Superior temporal gyrus (tissue), 1 donor: Measurements from ENCODE around the gene HOXC9.

Experiments
- DNase-seq: peaks from one replicate; pipeline ENCODE4 v3.0.0-alpha.2; 2016; ENCODE audit errors: extremely low spot score

HOXC9 gene

GRCh38 chr12:53963434-53964314, 36.3 kb upstream of the HOXC9 start:
- DNase-seq, result no peak

GRCh38 chr12:53964315-53964713, 35.6 kb upstream of the HOXC9 start:
- DNase-seq, result no peak

- no peak for DNase-seq
These were observed 34.5 kb upstream of the HOXC9 start for GRCh38 chr12:53965281-53966084.

GRCh38 chr12:53966085-53966384, 33.9 kb upstream of the HOXC9 start:
- no peak for DNase-seq

- DNase-seq, result no peak
These were observed 33.4 kb upstream of the HOXC9 start for GRCh38 chr12:53966385-53967133.

GRCh38 chr12:53967421-53967925, 32.5 kb upstream of the HOXC9 start:
- DNase-seq, result no peak

- no peak for DNase-seq
These were observed 31.5 kb upstream of the HOXC9 start for GRCh38 chr12:53968214-53969127.

GRCh38 chr12:53969588-53970259, 30.2 kb upstream of the HOXC9 start:
- no peak for DNase-seq

GRCh38 chr12:53970451-53970850, 29.5 kb upstream of the HOXC9 start:
- no peak for DNase-seq

- no peak for DNase-seq
These were observed 28.8 kb upstream of the HOXC9 start for GRCh38 chr12:53971129-53971528.

GRCh38 chr12:53971686-53972085, 28.3 kb upstream of the HOXC9 start:
- DNase-seq, result no peak

GRCh38 chr12:53972152-53972702, 27.7 kb upstream of the HOXC9 start:
- DNase-seq, result no peak

GRCh38 chr12:53972722-53973235, 27.2 kb upstream of the HOXC9 start, which contains the start of gene HOXC11:
Gene HOXC11 (plus strand): TSS chr12:53973126. CDS start chr12:53973242, 116 bp downstream.
- no peak for DNase-seq

GRCh38 chr12:53973236-53974042, 26.5 kb upstream of the HOXC9 start:
- DNase-seq, result no peak

- no peak for DNase-seq
These were observed 25.6 kb upstream of the HOXC9 start, which contains the start of gene HOTAIR for GRCh38 chr12:53974084-53975063. Gene HOTAIR (minus strand): TSS chr12:53974954.

- no peak for DNase-seq
These were observed 24.9 kb upstream of the HOXC9 start for GRCh38 chr12:53975064-53975471.

- no peak for DNase-seq
These were observed 24.3 kb upstream of the HOXC9 start for GRCh38 chr12:53975479-53976152.
